Lower leg skin (tissue), 3 donors: Measurements from ENCODE around the gene MEI1.

ENCODE experiments used
- POLR2A ChIP-seq, 2 donors: fragments of 450-650 bp; IDR thresholded peaks; one replicate each; pipeline ENCODE4 v1.6.1; 2016 to 2017; ENCODE audit warnings: antibody characterized with exemption in 2 of 2, mild to moderate bottlenecking in 1 of 2, moderate library complexity in 1 of 2
- TF ChIP-seq, protein P1 (sequence below), 3 donors: fragments of 450-650 bp; IDR thresholded peaks; one replicate each; pipeline ENCODE4 v1.5.1; 2016; ENCODE audit warnings: antibody characterized with exemption in 3 of 3, mild to moderate bottlenecking in 3 of 3, moderate library complexity in 2 of 3

DNA sequence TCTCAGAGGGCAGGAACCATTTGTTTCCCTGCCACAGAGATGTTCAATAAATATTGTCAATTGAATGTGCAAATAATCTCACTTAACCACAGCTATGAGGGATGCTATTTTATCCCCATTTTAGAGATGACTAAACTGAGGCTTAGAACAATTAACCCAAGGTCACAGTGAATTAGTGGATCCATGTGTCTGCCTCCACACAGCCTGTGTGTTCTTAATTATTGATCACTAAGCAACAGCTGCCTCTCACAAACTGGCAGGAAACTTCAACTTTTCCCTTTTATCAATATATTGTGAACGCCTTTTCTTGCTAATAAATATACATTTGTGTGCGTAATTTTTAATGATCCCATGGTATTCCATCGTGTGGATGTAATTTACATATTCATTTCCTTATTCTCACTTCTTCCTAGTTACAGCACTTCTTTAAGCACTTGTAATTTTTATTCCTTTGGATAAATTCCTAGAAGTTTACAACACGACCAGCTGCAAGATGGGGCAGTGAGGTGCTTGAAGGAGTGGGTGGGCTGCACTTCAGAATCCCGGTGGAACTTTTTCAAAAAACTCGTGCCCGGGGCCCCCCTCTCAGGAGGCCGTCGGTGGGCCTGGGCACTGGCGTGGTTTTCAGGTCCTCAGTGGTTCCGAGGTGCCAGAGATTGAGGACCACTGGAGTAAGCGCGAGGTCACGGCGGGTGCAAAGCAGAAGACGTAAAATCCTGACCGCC lies 132.7 kb downstream of the MEI1 start:
- TF ChIP-seq, protein P1, sequence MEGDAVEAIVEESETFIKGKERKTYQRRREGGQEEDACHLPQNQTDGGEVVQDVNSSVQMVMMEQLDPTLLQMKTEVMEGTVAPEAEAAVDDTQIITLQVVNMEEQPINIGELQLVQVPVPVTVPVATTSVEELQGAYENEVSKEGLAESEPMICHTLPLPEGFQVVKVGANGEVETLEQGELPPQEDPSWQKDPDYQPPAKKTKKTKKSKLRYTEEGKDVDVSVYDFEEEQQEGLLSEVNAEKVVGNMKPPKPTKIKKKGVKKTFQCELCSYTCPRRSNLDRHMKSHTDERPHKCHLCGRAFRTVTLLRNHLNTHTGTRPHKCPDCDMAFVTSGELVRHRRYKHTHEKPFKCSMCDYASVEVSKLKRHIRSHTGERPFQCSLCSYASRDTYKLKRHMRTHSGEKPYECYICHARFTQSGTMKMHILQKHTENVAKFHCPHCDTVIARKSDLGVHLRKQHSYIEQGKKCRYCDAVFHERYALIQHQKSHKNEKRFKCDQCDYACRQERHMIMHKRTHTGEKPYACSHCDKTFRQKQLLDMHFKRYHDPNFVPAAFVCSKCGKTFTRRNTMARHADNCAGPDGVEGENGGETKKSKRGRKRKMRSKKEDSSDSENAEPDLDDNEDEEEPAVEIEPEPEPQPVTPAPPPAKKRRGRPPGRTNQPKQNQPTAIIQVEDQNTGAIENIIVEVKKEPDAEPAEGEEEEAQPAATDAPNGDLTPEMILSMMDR (IDR thresholded peaks at IDR 0.05), result no peak
- no peak for TF ChIP-seq POLR2A (IDR thresholded peaks at IDR 0.05)
